GM12801 (cell line): ENCODE data around the gene RPS6KA2.

Experiments
- TF ChIP-seq, protein P1 (sequence below): IDR thresholded peaks from one replicate; pipeline ENCODE4 v1.5.1; 2011; ENCODE audit warnings: control low read depth; ENCODE audit not compliant: insufficient read length; ENCODE audit errors: extremely low read depth

RPS6KA2 gene

DNA sequence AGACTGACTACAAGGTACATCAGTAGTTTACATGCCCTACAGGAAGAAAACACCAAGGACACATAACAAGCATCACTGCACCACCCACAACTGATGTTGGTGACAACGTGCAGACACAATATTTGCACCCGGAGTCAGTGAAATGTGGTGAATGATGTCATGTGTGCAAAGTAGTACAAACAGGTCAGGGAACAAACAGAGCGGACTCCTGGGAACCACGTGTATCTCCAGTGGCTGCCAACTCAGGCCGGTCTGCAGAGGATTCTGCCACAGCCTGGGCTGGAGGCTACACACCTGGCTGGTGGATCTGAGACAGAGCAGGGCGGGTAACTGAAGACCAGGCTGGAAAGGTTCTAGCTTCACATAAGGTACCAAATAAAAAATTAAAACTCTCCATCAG lies 28.2 kb upstream of the RPS6KA2 start:
- TF ChIP-seq, protein P1, sequence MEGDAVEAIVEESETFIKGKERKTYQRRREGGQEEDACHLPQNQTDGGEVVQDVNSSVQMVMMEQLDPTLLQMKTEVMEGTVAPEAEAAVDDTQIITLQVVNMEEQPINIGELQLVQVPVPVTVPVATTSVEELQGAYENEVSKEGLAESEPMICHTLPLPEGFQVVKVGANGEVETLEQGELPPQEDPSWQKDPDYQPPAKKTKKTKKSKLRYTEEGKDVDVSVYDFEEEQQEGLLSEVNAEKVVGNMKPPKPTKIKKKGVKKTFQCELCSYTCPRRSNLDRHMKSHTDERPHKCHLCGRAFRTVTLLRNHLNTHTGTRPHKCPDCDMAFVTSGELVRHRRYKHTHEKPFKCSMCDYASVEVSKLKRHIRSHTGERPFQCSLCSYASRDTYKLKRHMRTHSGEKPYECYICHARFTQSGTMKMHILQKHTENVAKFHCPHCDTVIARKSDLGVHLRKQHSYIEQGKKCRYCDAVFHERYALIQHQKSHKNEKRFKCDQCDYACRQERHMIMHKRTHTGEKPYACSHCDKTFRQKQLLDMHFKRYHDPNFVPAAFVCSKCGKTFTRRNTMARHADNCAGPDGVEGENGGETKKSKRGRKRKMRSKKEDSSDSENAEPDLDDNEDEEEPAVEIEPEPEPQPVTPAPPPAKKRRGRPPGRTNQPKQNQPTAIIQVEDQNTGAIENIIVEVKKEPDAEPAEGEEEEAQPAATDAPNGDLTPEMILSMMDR, result no peak

DNA sequence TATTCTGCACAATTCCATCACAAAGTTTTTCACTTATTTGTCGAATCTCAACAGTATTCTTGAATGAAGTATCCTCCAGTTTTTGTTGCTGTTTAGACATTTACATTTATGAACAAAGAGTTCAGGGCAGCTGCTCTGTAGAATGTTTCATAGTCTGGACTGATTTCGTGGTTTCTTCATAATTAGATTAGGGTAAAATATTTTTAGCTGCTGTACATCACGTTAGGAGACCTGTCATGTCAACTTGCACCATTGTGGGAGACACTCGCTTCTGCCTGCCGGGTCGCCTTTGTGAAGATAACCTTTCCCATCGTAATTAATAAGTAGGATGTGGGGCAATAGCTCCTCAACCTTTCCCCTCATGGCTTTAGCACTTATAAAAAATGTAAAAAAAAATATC lies 27.5 kb upstream of the RPS6KA2 start:
- TF ChIP-seq, protein P1, result no peak

DNA sequence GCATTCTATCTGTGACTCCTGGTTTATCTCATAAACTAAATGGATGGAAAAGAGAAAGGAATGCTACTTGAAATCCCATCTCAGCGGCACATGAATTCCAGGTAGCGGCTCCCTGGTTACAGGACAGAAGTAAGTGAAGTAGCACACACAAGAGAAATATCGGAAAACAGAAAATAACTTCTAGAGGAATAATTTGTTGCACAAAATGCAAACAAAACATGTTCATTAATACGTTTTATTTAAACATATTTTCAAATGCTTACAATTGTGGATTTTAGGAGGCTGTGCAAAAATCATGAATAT lies 26.5 kb upstream of the RPS6KA2 start:
- TF ChIP-seq, protein P1, result no peak

DNA sequence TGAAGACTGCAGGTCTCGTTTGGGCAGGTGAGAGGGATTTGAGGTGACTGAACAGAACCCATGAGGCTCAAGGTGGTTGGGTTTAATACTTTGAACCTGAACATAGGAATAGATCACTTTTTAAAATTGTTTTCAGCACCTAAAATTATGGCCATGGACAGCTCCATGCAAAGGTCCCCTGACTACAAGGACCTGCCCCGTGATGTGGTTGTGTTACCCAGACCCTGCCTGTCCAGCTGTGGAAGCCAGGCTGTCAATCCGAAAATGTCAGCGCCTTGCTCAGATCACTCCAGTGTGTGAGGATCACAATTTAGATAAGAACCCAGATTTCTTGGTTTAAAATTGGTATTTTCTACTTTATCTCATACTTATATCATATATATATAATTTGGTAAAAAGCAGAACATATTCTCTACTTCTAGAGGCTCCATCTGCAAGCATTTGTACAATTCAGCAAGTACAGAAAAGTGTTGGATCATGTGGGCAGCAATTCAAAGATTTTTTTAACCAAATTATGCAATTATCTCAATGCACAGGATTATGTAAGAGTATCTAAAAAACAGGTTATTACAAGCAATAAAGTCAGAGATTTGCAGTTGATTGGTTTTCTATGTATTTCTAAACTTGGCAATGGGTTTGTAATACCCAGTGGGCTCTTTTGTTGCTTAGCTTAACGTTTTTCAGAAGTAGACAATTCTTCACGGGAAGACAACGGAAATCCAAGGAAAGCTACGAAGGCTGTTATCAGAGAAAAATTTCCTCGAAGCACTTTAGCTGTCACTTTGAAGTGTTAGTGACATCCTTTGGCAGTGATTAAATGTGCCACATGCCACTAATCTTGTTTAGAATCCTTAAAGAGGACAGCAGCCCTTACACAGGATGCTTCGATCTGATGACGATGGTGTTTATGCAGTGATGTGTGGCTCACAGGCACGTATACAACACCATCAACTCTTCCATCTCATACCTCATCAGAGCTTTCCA lies 24.1 kb upstream of the RPS6KA2 start:
- TF ChIP-seq, protein P1, result no peak

DNA sequence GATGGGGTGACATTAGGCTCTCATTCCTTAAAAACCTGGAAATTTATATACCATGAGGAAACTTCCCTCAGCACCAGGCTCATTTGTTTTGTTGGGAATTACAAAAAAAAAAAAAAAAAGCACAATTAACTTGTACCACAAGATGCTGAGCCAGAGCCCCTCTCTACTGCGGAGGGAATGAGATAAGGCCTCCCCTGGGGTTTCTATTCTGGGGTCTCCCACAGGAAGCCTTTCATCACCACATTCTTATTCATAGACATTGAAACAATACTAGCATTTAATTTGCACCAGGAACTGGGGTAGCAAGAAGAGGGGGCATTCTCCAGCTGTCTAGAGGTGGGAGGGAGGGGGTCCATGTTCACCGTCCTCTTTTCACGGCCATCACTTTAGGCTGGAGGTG lies 23.0 kb upstream of the RPS6KA2 start:
- TF ChIP-seq, protein P1, result no peak

DNA sequence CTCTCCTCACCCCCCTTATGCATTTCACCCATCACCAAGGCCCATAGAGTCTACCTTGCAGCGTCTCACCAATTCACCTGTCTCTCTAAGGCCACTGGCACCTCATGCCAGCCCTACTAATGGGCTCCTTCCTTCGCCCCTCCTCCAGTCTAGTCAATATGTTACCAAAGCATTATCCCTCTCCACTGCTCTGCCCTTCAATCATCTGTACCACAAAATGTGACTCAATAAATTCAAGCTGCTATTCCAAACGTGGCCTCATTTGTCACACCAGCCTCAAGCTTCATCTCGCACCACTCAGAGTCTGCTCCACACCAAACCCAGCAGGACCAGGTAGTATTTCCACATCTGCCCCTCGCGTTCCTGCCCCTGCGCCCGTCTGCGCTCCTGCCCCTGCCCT lies 21.8 kb upstream of the RPS6KA2 start:
- TF ChIP-seq, protein P1, result no peak

DNA sequence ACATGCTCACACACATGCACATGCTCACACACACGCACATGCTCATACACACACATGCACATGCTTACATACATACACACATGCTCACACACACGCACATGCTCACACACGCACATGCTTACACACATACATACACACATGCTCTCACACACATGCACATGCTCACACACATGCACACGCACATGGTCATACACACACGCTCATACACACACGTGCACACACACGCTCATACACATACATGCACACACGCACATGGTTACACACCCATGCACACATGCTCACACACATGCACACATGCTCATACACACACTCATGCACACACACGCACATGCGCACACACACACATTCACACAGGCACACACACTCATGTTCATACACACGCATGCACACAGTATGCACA lies 20.8 kb upstream of the RPS6KA2 start:
- TF ChIP-seq, protein P1, result no peak

DNA sequence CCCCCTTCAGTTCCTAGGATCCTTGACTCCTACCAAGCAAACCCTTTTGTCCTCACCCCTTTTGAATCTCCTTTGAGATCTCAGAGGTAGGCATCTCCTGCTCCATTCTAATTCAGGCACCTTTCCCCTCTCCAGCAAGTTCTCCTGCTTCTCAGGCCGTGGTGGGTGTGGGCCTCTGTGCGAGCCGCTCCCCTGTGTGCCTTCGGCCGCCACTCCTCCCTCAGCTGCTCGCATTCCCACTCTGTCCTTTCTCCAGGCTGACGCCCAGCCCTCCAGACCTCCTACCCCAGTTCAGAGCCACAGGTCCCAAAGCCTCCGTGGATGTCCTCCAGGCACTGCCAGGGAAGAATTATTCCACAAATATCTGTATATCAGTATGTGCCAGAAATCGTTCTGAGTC lies 19.7 kb upstream of the RPS6KA2 start:
- TF ChIP-seq, protein P1, result no peak
